Mammary epithelial cell (primary cell): ENCODE measurements around the gene NCAPH2.

Experiments
- CTCF ChIP-seq, 2 donors: IDR thresholded peaks in 1 of 2; conservative IDR thresholded peaks in 1 of 2; 2 replicates each; pipeline ENCODE4 v1.5.1; 2011 to 2012; ENCODE audit warnings: inconsistent platforms in 2 of 2, low read length in 2 of 2, mild to moderate bottlenecking in 2 of 2, control low read depth in 1 of 2, low read depth in 1 of 2; ENCODE audit not compliant: insufficient read depth in 1 of 2; ENCODE audit errors: extremely low read depth in 1 of 2
- EZH2 ChIP-seq: IDR thresholded peaks from 2 replicates; pipeline ENCODE4 v1.6.1; 2012; ENCODE audit warnings: low read length, inconsistent platforms, borderline replicate concordance

DNA sequence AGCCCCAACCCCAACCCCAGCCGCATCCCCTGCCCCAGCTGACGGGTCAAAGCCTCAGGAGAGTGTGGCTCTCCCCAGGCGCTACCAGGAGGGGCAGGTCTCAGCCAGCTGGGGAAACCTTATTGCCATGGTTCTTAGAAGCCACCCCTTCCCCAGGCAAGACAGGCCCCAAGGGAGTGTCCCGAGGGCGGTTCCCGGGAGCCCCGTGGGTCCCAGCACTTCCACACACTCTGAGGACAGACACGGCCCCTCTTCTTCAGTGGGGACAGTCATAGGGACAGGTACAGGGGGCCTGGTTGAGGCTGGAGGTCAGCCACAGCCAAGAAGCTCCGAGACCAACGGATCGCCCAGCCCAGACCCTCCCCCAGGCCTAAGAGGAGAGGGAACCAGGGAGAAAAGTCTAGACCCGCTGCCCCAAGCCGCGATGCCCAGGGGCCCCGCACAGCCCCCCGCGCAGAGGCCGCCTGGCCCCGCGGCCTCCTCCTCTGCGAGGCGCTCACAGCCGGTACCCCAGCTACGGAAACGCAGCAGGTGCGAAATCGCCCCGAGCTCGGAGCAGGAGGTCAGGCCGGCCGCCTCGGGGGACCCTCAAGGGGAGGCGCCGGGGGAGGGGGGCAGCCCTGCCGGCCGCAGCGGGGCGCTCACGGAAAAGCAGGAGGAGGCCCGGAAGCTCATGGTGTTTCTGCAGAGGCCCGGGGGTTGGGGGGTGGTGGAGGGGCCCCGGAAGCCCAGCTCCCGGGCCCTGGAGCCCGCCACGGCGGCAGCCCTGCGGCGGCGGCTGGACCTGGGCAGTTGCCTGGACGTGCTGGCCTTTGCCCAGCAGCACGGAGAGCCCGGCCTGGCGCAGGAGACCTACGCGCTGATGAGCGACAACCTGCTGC lies 40.3 kb downstream of the NCAPH2 start:
- TF ChIP-seq CTCF (conservative IDR thresholded peaks at IDR 0.05 in 1 of 2, IDR thresholded peaks at IDR 0.05 in 1 of 2; ENCODE audit: extremely low read depth in 1 of 2, insufficient read depth in 1 of 2, low read depth in 1 of 2, low read length in 2 of 2) (no peak), EZH2 (no peak)
